ENCODE data around the gene RIOX2.

DNA sequence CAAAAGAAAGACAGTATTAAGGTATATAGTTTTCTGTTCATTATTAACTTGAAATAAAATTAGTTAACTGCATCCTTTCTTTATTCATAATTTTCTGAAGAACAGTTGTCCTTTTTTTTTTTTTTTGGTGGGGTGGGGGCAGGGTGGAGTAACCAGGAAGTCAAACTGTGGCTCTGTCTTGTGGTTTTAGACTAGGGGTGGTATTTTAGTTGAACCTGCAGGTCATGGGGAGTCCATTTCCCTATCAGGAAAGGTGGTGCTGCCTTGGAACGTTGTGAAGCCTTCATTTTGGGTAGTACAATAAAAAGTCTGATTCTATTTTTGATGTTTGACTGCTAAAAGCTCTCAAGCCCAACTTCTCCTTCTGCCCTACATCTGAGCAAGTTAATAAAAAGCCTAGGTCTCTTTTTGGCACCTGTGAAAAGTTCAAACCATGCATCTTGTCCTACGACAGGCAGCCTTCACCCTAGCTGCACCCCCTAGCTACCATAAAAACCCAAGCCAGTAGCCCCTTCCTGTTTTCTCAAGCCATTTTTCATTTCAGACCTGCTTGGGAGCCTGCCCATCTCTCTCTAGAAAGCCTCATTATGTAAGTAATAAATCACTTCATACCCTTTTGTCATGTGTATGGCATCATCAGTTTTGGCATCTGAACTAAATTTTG, 31.2 kb upstream of the RIOX2 start:
- TF ChIP-seq EP300 (IDR thresholded peaks at IDR 0.05; ENCODE audit: low read depth in 2 of 2, low read length in 2 of 2) (no peak), EP300 (CRISPR knock-in tag; IDR thresholded peaks at IDR 0.05; ENCODE audit: borderline replicate concordance) (no peak), POLR2AphosphoS5 (IDR thresholded peaks at IDR 0.05; ENCODE audit: low read depth, low read length) (no peak)
- TF ChIP-seq, protein P1, sequence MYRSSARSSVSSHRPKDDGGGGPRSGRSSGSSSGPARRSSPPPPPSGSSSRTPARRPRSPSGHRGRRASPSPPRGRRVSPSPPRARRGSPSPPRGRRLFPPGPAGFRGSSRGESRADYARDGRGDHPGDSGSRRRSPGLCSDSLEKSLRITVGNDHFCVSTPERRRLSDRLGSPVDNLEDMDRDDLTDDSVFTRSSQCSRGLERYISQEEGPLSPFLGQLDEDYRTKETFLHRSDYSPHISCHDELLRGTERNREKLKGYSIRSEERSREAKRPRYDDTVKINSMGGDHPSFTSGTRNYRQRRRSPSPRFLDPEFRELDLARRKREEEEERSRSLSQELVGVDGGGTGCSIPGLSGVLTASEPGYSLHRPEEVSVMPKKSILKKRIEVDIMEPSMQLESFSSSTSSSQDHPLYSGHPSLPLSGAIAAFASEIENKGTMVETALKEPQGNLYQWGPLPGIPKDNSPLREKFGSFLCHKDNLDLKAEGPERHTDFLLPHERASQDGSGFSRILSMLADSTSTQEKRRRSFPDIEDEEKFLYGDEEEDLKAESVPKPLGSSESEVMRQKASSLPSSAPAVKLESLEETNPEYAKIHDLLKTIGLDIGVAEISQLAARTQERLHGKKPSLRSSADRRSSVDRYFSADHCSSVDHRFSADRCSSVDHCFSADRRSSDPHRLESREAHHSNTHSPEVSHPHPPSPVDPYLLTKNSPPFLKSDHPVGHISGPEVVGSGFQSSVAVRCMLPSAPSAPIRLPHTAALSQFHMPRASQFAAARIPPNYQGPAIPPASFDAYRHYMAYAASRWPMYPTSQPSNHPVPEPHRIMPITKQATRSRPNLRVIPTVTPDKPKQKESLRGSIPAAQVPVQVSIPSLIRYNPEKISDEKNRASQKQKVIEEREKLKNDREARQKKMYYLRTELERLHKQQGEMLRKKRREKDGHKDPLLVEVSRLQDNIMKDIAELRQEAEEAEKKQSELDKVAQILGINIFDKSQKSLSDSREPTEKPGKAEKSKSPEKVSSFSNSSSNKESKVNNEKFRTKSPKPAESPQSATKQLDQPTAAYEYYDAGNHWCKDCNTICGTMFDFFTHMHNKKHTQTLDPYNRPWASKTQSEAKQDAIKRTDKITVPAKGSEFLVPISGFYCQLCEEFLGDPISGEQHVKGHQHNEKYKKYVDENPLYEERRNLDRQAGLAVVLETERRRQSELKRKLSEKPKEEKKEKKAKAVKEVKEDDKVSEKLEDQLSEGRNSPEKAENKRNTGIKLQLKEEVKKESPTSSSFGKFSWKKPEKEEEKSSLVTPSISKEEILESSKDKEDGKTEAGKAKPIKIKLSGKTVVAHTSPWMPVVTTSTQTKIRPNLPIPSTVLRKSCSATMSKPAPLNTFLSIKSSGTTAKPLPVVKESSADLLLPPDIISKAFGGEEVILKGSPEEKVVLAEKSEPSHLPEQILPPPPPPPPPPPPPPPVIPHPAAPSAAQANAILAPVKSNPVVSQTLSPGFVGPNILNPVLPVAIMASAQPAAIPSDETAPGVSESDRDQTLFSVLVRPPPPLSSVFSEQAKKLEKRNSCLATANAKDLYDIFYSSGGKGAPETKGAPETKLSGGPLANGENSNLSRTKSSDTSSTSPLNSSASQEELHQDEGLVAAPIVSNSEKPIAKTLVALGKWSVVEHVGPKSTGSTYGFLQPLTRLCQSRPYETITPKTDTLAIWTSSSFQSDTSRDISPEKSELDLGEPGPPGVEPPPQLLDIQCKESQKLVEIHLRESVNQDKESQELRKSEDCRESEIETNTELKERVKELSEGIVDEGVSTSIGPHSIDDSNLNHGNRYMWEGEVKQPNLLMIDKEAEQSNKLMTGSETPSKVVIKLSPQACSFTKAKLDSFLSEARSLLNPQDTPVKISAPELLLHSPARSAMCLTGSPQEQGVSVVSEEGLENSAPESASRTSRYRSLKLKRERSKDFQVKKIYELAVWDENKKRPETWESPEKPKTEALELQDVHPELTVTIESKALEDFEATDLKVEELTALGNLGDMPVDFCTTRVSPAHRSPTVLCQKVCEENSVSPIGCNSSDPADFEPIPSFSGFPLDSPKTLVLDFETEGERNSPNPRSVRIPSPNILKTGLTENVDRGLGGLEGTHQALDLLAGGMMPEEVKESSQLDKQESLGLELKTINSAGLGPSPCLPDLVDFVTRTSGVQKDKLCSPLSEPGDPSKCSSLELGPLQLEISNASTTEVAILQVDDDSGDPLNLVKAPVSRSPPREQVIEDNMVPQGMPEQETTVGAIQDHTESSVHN (CRISPR knock-in tag; IDR thresholded peaks at IDR 0.05) = no peak

Measured in HepG2 (cell line).